Motor neuron (in vitro differentiated cells): ENCODE measurements around the gene ZNF697. TPM values are rescaled to one million over a fixed set of nuclear protein-coding genes. Genes with fewer than 3 reads are reported as not detected.
"Not testable (repeated sequence)": the region's sequence is repeated elsewhere in the genome, so short reads cannot be mapped to it uniquely, and the experiment has no call there.

Experiments used
- ATAC-seq, 8 experiments: fragments of 200-7000 bp; cut with Tn5 transposase; replicated peaks in 6 of 8; 2 replicates each; pipeline ENCODE4 v1.8.0; 2021; ENCODE audit warnings: mild to moderate bottlenecking in 8 of 8, moderate library complexity in 8 of 8
- H3K27ac ChIP-seq, 2 donors: fragments of 250-450 bp; sonication (Bioruptor Pico); 2 replicates each; pipeline ENCODE4 v1.9.0; 2021; ENCODE audit warnings: antibody characterized with exemption in 2 of 2, mild to moderate bottlenecking in 2 of 2, moderate library complexity in 1 of 2
- H3K4me1 ChIP-seq, 2 donors: fragments of 250-450 bp; sonication (Bioruptor Pico); replicated peaks in 1 of 2; 2 replicates each; pipeline ENCODE4 v1.6.1; 2021; ENCODE audit warnings: antibody characterized with exemption in 2 of 2, mild to moderate bottlenecking in 2 of 2, moderate library complexity in 1 of 2
- H3K4me3 ChIP-seq, 5 donors: fragments of 250-450 bp; sonication (Bioruptor Pico); 2 replicates each; pipeline ENCODE4 v1.9.0; 2021; ENCODE audit warnings: antibody characterized with exemption in 5 of 5, mild to moderate bottlenecking in 5 of 5, moderate library complexity in 4 of 5
- WGBS, 10 experiments: fragments of 450-650 bp; shearing (Covaris generic); methylation state at CpG; one replicate each; pipeline ENCODE4 v1.0.0; 2022; 5-methylcytosine and 5-hydroxymethylcytosine counted together
- in situ Hi-C, 9 experiments: fragments of 400-800 bp; cut with MboI; loops; one replicate each; pipeline ENCODE4 v1.15.0; 2021; ENCODE audit warnings: low sequenced_read_pairs in 9 of 9, low pct_unique_long_range_greater_than_20kb in 2 of 9; ENCODE audit not compliant: unreplicated experiment in 9 of 9
- total RNA-seq, 8 experiments: library from RNA; unstranded; fragments of 300-600 nt; gene quantifications; 2 replicates each; pipeline versions ENCODE4 v1.2.3 to v1.2.4, GENCODE V29; 2022

ZNF697 gene
- 10 to 100 TPM; 10.8 to 47.7 (median 29.9) TPM for total RNA-seq

DNA sequence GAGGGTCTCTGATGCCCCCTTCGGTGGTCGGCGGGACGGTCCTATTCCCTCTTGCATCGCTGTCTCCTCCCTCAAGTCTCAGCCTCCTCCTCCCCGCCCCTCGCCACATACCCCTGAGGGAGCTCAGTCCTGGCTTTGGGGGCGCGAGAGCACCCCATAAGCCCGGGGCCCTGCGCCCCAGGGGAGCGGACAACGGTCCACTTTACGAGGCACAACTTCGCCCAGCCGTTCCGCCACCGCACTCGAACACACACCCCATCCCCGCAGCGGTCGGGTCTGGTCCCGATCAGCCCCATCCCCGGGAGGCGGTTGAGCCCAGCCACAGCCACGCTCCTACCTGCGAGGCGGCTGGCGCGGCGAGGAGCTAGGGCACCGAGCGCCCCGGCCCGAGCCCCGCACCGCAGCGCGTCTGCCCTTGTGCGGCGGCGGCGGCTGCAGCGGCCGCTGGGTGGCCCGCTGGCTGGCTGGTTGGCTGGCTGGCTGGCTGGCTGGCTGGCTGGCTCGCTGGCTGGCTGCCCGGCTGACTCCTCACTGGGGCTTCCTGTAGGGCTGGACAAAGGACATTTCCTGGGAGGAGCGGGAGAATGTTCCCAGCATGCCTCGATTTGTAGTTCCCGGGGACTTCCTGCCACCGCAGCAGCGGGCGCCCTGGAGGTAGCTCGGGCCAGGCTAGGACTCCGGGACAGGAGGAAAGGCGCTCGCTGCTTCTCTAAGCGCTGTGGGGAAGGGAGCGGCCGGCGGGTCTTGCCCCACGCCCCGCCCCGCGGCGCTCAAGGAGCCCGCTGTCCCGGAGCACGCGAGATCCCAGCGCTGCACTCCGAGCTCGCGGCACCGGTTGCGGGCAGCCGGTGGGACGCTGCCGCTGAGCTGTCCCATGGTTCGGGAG lies at the start of gene ZNF697:
Gene ZNF697, minus strand, starts transcription at position 533 of the 886 bp plus-strand sequence. CDS start 22,166 bp downstream, outside the sequence.
- Histone ChIP-seq H3K4me1 (peaks cover 19 to 30% of the 10 kb centered on the region in 2 donors), H3K27ac (peak within 1 kb of the TSS; percentile 90 to 94), H3K4me3 (peak within 1 kb of the TSS; percentile 77 to 92 (median 88))
- 0 to 7% (median 0%) methylated on average over 2 to 50 of the region's 81 CpGs; no CpG with 5 or more reads in 4 of the 10 experiments for WGBS, 10 experiments
- in situ Hi-C loops, result no loop called here
- peak; percentile 83 to 90 (median 86) for ATAC-seq

GRCh38 chr1:119697598-119697997 lies 49.5 kb upstream of the ZNF697 start:
- in situ Hi-C loops, result no loop called here
- no peak overlapping the region for H3K4me3 ChIP-seq
- WGBS, 10 experiments, result 0 to 87% (median 74%) methylated on average over 1 to 3 of the region's 3 CpGs; no CpG with 5 or more reads in 2 of the 10 experiments
- H3K4me1 ChIP-seq, result peaks cover 0 to 4% of the 10 kb centered on the region in 2 donors
- H3K27ac ChIP-seq, result no peak overlapping the region
- ATAC-seq, result peak in 1 of 8 experiments; percentile 26

DNA sequence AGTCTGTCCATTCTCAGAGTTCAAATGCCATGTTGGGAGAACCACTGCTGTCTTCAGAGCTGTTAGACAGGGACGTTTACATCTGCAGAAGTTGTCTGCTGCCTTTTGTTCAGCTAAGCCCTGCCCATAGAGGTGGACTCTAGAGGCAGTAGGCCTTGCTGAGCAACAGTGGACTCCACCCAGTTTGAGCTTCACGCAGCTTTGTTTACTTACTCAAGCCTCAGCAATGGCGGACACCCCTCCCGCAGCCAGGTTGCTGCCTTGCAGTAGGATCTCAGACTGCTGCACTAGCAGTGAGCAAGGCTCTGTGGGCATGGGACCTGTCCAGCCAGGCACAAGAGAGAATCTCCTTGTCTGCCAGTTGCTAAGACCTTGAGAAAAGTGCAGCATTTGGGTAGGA lies 48.8 kb upstream of the ZNF697 start:
- H3K27ac ChIP-seq, H3K4me3 ChIP-seq, H3K4me1 ChIP-seq, in situ Hi-C loops: not testable (repeated sequence)
- 45 to 86% (median 73%) methylated on average over 1 to 4 of the region's 4 CpGs; no CpG with 5 or more reads in 4 of the 10 experiments for WGBS, 10 experiments
- ATAC-seq, result peak in 4 of 8 experiments; percentile 26 to 100 (median 84)

DNA sequence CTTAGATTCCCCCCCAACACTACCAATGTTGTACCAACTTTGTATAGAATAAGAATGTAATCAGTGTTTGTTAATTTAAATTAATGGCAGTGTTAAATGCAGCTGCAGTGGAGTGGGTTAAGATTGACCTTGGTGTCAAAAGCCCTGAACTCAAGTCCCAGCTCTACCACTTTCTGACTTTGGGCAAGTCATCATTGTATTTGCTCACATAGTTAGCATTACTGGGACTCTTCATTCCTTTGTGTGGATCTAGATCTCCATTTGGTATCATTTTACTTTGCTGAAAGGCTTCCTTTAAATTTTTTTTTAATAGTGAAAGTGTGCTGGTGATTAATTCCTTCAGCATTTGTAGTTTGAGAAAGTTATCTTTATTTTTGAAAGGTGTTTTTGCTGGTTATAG lies 41.4 kb upstream of the ZNF697 start:
- H3K27ac ChIP-seq, result no peak overlapping the region
- ATAC-seq, result no peak
- H3K4me3 ChIP-seq, result no peak overlapping the region
- H3K4me1 ChIP-seq, result peaks cover 4 to 15% of the 10 kb centered on the region in 2 donors
- in situ Hi-C loops, result no loop called here

- no peak for ATAC-seq
- Histone ChIP-seq H3K4me1 (peaks cover 4 to 15% of the 10 kb centered on the region in 2 donors), H3K27ac (no peak overlapping the region), H3K4me3 (no peak overlapping the region)
- in situ Hi-C loops, result no loop called here
These were observed 40.7 kb upstream of the ZNF697 start for GRCh38 chr1:119688810-119689209.

DNA sequence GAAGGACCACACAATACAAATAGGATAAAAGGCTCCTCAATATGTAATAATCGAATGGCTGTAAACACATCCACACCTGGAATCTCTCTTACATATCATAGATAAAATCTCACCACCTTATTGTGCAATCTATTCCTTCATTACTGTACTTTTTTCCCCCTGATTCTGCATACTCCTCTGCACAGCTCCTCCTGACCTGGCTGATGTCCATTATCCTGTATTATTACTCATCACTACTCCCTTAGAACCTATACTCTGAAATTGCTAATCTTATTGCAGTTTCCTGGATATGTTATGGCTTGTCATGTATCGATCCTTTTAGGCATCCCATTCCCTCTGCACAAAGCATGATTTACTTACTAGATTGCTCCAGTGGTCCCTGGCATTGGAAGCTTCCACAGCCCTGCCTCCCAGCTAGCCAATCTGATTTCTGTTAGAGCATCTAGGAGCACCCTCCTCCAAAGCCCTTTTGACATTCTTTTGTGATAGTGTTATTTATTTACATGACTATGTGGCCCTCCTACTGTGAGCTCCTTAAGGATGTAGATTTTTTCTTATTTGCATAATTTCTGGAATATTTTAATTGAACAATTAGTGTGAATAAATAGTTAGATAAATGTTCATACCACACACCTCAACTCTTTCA lies 39.5 kb upstream of the ZNF697 start:
- in situ Hi-C loops, result no loop called here
- ATAC-seq, result peak in 7 of 8 experiments; percentile 42 to 95 (median 72)
- Histone ChIP-seq H3K4me1 (peaks cover 4 to 15% of the 10 kb centered on the region in 2 donors), H3K4me3 (no peak overlapping the region), H3K27ac (no peak overlapping the region)
- WGBS, 10 experiments, result 0 to 80% (median 40%) methylated on average over 1 to 2 of the region's 2 CpGs; no CpG with 5 or more reads in 3 of the 10 experiments

DNA sequence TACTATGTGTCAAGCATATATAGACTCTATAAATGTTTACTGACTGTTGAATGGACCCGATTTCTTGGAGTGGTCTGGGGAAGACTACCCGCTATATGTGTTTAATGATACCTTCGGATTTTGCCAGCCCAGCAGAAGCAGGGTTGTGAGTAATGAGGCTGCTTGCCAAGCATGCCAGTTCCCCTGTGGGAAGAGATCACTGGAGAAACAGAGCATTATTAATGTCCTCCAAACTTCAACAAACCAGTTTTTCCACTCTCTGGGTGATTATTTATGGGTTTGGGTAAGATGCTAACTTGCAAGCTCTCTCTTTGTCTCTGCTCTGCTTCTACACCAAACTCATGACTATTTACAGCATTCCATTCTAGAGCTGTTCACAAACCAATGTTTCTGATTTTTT lies 38.6 kb upstream of the ZNF697 start:
- Histone ChIP-seq H3K4me1 (peaks cover 4 to 15% of the 10 kb centered on the region in 2 donors), H3K27ac (no peak overlapping the region), H3K4me3 (no peak overlapping the region)
- peak in 1 of 8 experiments; percentile 15 for ATAC-seq
- WGBS, 10 experiments, result 30 to 100% (median 89%) methylated on average over 2 to 3 of the region's 3 CpGs; no CpG with 5 or more reads in 3 of the 10 experiments
- in situ Hi-C loops, result no loop called here

- ATAC-seq, result no peak
- Histone ChIP-seq H3K27ac (no peak overlapping the region), H3K4me1 (peaks cover 4 to 15% of the 10 kb centered on the region in 2 donors), H3K4me3 (no peak overlapping the region)
- in situ Hi-C loops, result no loop called here
- 88 to 100% (median 100%) methylated on average over 1 of the region's 1 CpG; no CpG with 5 or more reads in 3 of the 10 experiments for WGBS, 10 experiments
These were observed 35.8 kb upstream of the ZNF697 start for GRCh38 chr1:119683893-119684292.

DNA sequence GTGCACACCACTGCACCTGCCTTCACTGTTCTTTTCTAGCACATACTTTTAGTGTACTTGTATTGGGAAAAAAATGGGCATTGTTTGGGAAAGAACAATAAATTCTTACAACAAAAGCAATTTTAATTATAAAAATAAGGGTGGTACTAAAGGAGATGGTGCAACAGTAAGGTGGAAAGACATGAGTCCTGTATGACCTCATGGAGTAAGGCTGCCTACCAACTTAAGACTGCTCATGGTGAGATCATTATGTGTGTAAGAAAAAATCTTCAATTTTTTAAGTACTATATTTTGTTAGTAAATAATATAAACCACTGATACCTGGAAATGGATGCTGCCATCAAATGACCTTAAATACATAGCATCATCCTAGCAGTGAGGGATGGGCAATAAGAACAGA lies 34.1 kb upstream of the ZNF697 start:
- in situ Hi-C loops, result no loop called here
- Histone ChIP-seq H3K4me1 (peaks cover 0 to 5% of the 10 kb centered on the region in 2 donors), H3K27ac (no peak overlapping the region), H3K4me3 (no peak overlapping the region)
- ATAC-seq, result no peak

- no peak for ATAC-seq
- Histone ChIP-seq H3K4me1 (no peaks in the 10 kb centered on the region), H3K4me3 (no peak overlapping the region), H3K27ac (no peak overlapping the region)
- in situ Hi-C loops, result no loop called here
- 0 to 100% (median 72%) methylated on average over 1 to 2 of the region's 2 CpGs for WGBS, 10 experiments
These were observed 33.5 kb upstream of the ZNF697 start for GRCh38 chr1:119681560-119681959.

DNA sequence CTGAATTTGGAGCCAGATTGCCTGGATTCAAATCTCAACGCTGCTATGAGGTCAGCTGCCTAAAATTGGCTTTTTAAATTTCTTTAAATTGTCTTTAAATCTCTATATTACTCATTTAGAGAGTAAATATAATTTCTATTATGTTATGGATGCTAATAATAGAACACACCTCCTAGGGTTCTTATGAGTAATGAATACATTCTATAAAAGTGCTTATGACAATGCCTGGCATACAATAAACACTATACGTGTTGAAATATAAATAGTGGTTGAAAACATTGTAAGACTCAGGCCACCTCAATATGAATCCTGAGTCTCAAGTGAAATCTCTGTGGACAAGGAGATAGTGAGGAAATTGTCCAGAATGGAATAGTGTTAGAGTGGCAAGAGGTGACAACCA lies 32.7 kb upstream of the ZNF697 start:
- no peak overlapping the region for H3K4me3 ChIP-seq
- WGBS, 10 experiments, result 20 to 100% (median 86%) methylated on average over 1 to 2 of the region's 2 CpGs; no CpG with 5 or more reads in 1 of the 10 experiments
- in situ Hi-C loops, result no loop called here
- ATAC-seq, result no peak
- no peak overlapping the region for H3K27ac ChIP-seq
- no peaks in the 10 kb centered on the region for H3K4me1 ChIP-seq

GRCh38 chr1:119680193-119680592 lies 32.1 kb upstream of the ZNF697 start:
- WGBS, 10 experiments, result 47 to 100% (median 82%) methylated on average over 1 to 3 of the region's 3 CpGs
- in situ Hi-C loops, result no loop called here
- Histone ChIP-seq H3K4me1 (no peaks in the 10 kb centered on the region), H3K4me3 (no peak overlapping the region), H3K27ac (no peak overlapping the region)
- no peak for ATAC-seq

DNA sequence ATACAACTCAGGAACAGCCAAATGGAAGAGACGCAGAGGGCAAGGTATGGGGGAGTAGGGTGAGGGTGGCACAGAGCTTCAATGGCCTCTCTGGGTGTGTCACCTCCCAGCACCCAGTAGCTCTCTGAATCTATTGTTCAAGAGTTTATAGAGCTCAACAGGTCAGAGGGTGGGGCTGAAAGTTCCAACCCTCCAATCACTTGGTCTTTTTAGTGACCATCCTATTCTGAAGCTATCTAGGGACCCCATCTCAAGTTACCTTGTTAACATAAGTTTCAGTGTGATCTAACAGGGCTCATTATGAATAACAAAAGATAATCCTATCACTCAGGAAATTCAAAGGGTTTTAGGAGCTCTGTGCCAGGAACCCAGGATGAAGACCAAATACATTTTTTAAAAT lies 31.2 kb upstream of the ZNF697 start:
- in situ Hi-C loops, result loop anchor here in 1 of 9 experiments (10.0 kb wide), 1 partner anchor 64 kb away; no protein-coding TSS in a partner anchor
- ATAC-seq, result no peak
- Histone ChIP-seq H3K27ac (no peak overlapping the region), H3K4me3 (no peak overlapping the region), H3K4me1 (peaks cover 4% of the 10 kb centered on the region in 2 donors)
- WGBS, 10 experiments, result 67 to 100% (median 96%) methylated on average over 1 of the region's 1 CpG; no CpG with 5 or more reads in 4 of the 10 experiments
